ENCODE data around the gene ANO10.

GRCh38 chr3:43505351-43505750, 116.5 kb downstream of the ANO10 start:
- TF ChIP-seq CTCF (conservative IDR thresholded peaks at IDR 0.05) (no peak), EZH2 (IDR thresholded peaks at IDR 0.05; ENCODE audit: low read depth) (no peak)

Measured in PC-9 (cell line).